Measurements from ENCODE around the gene PTRH2.
"Not testable (repeated sequence)": the region's sequence is repeated elsewhere in the genome, so short reads cannot be mapped to it uniquely, and the experiment has no call there.

Gene PTRH2

DNA sequence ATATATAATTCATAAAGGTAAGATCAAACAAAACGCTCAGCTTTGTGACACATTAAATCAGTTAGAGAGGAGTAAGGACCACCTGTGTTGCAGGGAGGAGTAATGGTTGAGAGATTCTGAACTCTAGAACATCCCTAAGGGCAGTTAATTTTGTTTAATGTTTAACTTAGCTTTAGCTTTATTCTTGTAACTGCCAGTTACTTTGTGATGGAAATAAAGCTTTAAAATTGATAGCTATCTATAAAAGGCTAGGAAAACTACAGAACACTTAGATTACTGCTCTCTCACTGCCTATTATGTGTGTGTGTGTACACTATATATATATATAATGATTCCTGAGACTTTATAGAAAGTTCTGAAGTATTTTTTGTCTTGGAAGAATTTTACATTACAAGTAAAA lies 37.8 kb downstream of the PTRH2 start:
- Histone ChIP-seq H3K9me2 (replicated peaks; ENCODE audit: control insufficient read depth, low read length) (no peaks in the 10 kb centered on the region), H3K79me2 (ENCODE audit: control insufficient read depth, low read length) (peaks cover 22% of the 10 kb centered on the region), H3K9me3 (ENCODE audit: control insufficient read depth, insufficient read depth, low read length) (no peaks in the 10 kb centered on the region), H3K27ac (ENCODE audit: low read depth, low read length) (no peak overlapping the region), H3K27me3 (ENCODE audit: control insufficient read depth, low read length) (no peaks in the 10 kb centered on the region), H3K36me3 (ENCODE audit: control insufficient read depth, low read length) (peaks cover 95% of the 10 kb centered on the region), H3K4me1 (ENCODE audit: control insufficient read depth, low read length) (peaks cover 47% of the 10 kb centered on the region), H4K20me1 (ENCODE audit: control insufficient read depth, insufficient read depth, low read depth, low read length) (peaks cover 2% of the 10 kb centered on the region; the same call in 1 of the 2 replicates), H3K4me2 (ENCODE audit: low read length) (no peak overlapping the region), H3F3A (ENCODE audit: control insufficient read depth, insufficient read depth) (0 out of 2 replicates have a peak, but pooled peaks cover 6% of the 10 kb centered on the region), H3K4me3 (ENCODE audit: low read length) (no peak overlapping the region)
- TF ChIP-seq, protein P1, sequence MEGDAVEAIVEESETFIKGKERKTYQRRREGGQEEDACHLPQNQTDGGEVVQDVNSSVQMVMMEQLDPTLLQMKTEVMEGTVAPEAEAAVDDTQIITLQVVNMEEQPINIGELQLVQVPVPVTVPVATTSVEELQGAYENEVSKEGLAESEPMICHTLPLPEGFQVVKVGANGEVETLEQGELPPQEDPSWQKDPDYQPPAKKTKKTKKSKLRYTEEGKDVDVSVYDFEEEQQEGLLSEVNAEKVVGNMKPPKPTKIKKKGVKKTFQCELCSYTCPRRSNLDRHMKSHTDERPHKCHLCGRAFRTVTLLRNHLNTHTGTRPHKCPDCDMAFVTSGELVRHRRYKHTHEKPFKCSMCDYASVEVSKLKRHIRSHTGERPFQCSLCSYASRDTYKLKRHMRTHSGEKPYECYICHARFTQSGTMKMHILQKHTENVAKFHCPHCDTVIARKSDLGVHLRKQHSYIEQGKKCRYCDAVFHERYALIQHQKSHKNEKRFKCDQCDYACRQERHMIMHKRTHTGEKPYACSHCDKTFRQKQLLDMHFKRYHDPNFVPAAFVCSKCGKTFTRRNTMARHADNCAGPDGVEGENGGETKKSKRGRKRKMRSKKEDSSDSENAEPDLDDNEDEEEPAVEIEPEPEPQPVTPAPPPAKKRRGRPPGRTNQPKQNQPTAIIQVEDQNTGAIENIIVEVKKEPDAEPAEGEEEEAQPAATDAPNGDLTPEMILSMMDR (IDR thresholded peaks at IDR 0.05; ENCODE audit: low read depth, low read length, poor library complexity, severe bottlenecking) = no peak
- no peak for TF ChIP-seq EZH2phosphoT487 (IDR thresholded peaks at IDR 0.05; ENCODE audit: borderline replicate concordance, low read length)

DNA sequence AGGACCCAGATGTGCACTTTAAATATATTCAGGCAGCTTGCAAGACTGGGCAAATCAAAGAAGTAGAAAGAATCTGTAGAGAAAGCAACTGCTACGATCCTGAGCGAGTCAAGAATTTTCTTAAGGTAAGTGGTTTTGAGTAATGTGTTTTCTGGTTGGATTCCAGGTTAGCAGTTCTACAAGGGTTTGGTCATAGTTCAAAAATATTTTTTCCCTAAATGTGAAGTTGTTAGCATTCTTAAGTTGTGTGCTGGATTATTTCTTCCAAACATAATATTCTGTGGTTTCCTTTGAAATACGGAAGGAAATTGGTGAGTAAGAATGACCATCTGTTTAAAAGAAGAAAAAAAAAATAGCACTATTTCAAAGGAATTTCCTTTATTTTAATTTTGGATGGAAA lies 38.4 kb downstream of the PTRH2 start:
- Histone ChIP-seq H3K27me3 (ENCODE audit: control insufficient read depth, low read length) (no peaks in the 10 kb centered on the region), H4K20me1 (ENCODE audit: control insufficient read depth, insufficient read depth, low read depth, low read length) (peaks cover 2% of the 10 kb centered on the region; the same call in 1 of the 2 replicates), H3K4me3 (ENCODE audit: low read length) (no peak overlapping the region), H3K4me2 (ENCODE audit: low read length) (peak overlapping the region; percentile 29), H3K79me2 (ENCODE audit: control insufficient read depth, low read length) (peaks cover 22% of the 10 kb centered on the region), H3K27ac (ENCODE audit: low read depth, low read length) (peak overlapping the region; percentile 9; the same call in 1 of the 2 replicates), H3K9me3 (ENCODE audit: control insufficient read depth, insufficient read depth, low read length) (no peaks in the 10 kb centered on the region), H3K4me1 (ENCODE audit: control insufficient read depth, low read length) (peaks cover 41% of the 10 kb centered on the region), H3K36me3 (ENCODE audit: control insufficient read depth, low read length) (peaks cover 95% of the 10 kb centered on the region), H3K9me2 (replicated peaks; ENCODE audit: control insufficient read depth, low read length) (no peaks in the 10 kb centered on the region), H3F3A (ENCODE audit: control insufficient read depth, insufficient read depth) (0 out of 2 replicates have a peak, but pooled peaks cover 6% of the 10 kb centered on the region)
- TF ChIP-seq, protein P1 (IDR thresholded peaks at IDR 0.05; ENCODE audit: low read depth, low read length, poor library complexity, severe bottlenecking) = no peak
- TF ChIP-seq EZH2phosphoT487 (IDR thresholded peaks at IDR 0.05; ENCODE audit: borderline replicate concordance, low read length) = no peak

DNA sequence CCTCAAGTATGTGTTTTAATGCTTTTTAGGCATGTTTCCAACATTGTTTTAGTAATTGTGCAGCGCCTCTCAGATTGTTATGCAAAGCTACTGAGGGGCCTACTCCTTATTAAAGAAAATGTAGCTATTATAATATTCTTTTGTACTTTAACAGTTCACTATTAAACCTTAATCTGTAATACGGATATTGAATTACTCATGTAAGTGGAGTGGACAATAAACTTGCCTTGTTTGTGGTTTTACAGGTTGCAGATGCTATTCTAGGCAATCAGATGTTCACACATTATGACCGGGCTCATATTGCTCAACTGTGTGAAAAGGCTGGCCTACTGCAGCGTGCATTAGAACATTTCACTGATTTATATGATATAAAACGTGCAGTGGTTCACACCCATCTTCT lies 41.0 kb downstream of the PTRH2 start:
- no peaks in the 10 kb centered on the region; the same call in 1 of the 2 replicates for H4K20me1 ChIP-seq (ENCODE audit: control insufficient read depth, insufficient read depth, low read depth, low read length)
- H3K9me3 ChIP-seq (ENCODE audit: control insufficient read depth, insufficient read depth, low read length) = no peaks in the 10 kb centered on the region
- H3K27ac ChIP-seq (ENCODE audit: low read depth, low read length) = no peak overlapping the region
- no peak overlapping the region for H3K4me3 ChIP-seq (ENCODE audit: low read length)
- H3K79me2 ChIP-seq (ENCODE audit: control insufficient read depth, low read length) = peaks cover 17% of the 10 kb centered on the region
- peaks cover 27% of the 10 kb centered on the region for H3K4me1 ChIP-seq (ENCODE audit: control insufficient read depth, low read length)
- no peaks in the 10 kb centered on the region for H3K9me2 ChIP-seq (replicated peaks; ENCODE audit: control insufficient read depth, low read length)
- H3K4me2 ChIP-seq (ENCODE audit: low read length) = no peak overlapping the region
- TF ChIP-seq EZH2phosphoT487 (IDR thresholded peaks at IDR 0.05; ENCODE audit: borderline replicate concordance, low read length) = no peak
- TF ChIP-seq, protein P1 (IDR thresholded peaks at IDR 0.05; ENCODE audit: low read depth, low read length, poor library complexity, severe bottlenecking) = no peak
- no peaks in the 10 kb centered on the region for H3K27me3 ChIP-seq (ENCODE audit: control insufficient read depth, low read length)
- peaks cover 97% of the 10 kb centered on the region for H3K36me3 ChIP-seq (ENCODE audit: control insufficient read depth, low read length)
- 0 out of 2 replicates have a peak, but pooled peaks cover 6% of the 10 kb centered on the region for H3F3A ChIP-seq (ENCODE audit: control insufficient read depth, insufficient read depth)

DNA sequence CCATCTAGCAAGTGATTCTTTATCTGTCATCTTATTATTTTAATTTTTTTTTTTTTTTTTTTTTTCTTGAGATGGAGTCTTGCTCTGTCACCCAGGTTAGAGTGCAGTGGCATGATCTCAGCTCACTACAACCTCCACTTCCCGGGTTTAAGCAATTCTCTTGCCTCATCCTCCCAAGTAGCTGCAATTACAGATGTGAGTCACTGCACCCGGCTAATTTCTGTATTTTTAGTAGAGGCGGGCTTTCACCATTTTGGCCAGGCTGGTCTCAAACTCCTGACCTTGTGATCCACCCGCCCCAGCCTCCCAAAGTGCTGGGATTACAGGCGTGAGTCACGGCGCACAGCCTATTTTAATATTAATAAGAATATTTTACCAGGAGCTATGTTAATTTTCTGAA lies 50.6 kb downstream of the PTRH2 start:
- Histone ChIP-seq H3K36me3 (ENCODE audit: control insufficient read depth, low read length) (peaks cover 83% of the 10 kb centered on the region), H3K79me2 (ENCODE audit: control insufficient read depth, low read length) (peaks cover 28% of the 10 kb centered on the region)
- H3F3A ChIP-seq (ENCODE audit: control insufficient read depth, insufficient read depth); H3K9me3 ChIP-seq (ENCODE audit: control insufficient read depth, insufficient read depth, low read length); H3K4me3 ChIP-seq (ENCODE audit: low read length); H3K4me1 ChIP-seq (ENCODE audit: control insufficient read depth, low read length); H3K27ac ChIP-seq (ENCODE audit: low read depth, low read length); H3K27me3 ChIP-seq (ENCODE audit: control insufficient read depth, low read length); H3K9me2 ChIP-seq (replicated peaks; ENCODE audit: control insufficient read depth, low read length); H4K20me1 ChIP-seq (ENCODE audit: control insufficient read depth, insufficient read depth, low read depth, low read length); H3K4me2 ChIP-seq (ENCODE audit: low read length): not testable (repeated sequence)

Data from DOHH2 (cell line).